Thyroid gland (tissue), 4 donors: Measurements from ENCODE around the gene TIMM23.
"Not testable (repeated sequence)": the region's sequence is repeated elsewhere in the genome, so short reads cannot be mapped to it uniquely, and the experiment has no call there.

Experiments used
- POLR2A ChIP-seq, 2 donors: fragments of 450-650 bp; IDR thresholded peaks; one replicate each; pipeline ENCODE4 v1.6.1; 2017; ENCODE audit warnings: antibody characterized with exemption in 2 of 2, mild to moderate bottlenecking in 2 of 2, moderate library complexity in 1 of 2
- TF ChIP-seq, protein P1 (sequence below), 6 experiments: fragments of 200-600 bp in 3 of 6; fragments of 450-650 bp in 3 of 6; sonication (generic) in 3 of 6; IDR thresholded peaks; one replicate each; pipeline ENCODE4 v1.5.1; 2016 to 2019; ENCODE audit warnings: antibody characterized with exemption in 6 of 6, mild to moderate bottlenecking in 2 of 6, inconsistent platforms in 1 of 6, moderate library complexity in 1 of 6

DNA sequence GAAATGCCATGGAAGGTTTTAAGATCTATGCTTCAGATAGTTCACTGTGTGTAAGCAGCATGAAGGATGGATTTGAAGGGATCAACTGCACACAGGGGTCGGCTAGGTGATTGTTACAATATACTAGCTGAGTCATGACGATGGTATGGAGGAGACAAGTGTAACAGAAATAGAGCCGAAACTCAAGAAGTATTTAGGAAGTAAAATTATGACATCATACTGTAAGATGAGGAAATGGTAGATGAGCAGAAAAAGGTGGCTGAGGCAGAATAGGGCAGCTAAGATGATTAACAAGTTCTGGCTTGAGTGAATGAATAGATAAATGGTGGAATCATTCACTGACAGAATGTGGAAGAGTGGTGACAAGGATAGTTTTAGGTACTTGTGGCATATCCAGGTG lies 37.5 kb upstream of the TIMM23 start:
- TF ChIP-seq, protein P1, sequence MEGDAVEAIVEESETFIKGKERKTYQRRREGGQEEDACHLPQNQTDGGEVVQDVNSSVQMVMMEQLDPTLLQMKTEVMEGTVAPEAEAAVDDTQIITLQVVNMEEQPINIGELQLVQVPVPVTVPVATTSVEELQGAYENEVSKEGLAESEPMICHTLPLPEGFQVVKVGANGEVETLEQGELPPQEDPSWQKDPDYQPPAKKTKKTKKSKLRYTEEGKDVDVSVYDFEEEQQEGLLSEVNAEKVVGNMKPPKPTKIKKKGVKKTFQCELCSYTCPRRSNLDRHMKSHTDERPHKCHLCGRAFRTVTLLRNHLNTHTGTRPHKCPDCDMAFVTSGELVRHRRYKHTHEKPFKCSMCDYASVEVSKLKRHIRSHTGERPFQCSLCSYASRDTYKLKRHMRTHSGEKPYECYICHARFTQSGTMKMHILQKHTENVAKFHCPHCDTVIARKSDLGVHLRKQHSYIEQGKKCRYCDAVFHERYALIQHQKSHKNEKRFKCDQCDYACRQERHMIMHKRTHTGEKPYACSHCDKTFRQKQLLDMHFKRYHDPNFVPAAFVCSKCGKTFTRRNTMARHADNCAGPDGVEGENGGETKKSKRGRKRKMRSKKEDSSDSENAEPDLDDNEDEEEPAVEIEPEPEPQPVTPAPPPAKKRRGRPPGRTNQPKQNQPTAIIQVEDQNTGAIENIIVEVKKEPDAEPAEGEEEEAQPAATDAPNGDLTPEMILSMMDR (IDR thresholded peaks at IDR 0.05) = not testable (repeated sequence)
- TF ChIP-seq POLR2A (IDR thresholded peaks at IDR 0.05) = not testable (repeated sequence)
